ENCODE data around the gene ANXA2. TPM values are rescaled to one million over a fixed set of nuclear protein-coding genes. Genes with fewer than 3 reads are reported as not detected.

ANXA2 gene
- total and polyA plus RNA-seq, 2 experiments from 2014 or later = 202 to 225 TPM

- Histone ChIP-seq H3K27ac (ENCODE audit: low read depth) (no peak overlapping the region), H3K4me2 (no peak overlapping the region), H3K9me2 (ENCODE audit: insufficient read depth) (no peaks in the 10 kb centered on the region), H3K4me3 (no peak overlapping the region), H3K36me3 (ENCODE audit: insufficient read depth) (peaks cover 8% of the 10 kb centered on the region; the same call in 1 of the 2 replicates), H3K4me1 (ENCODE audit: insufficient read depth) (peaks cover 21% of the 10 kb centered on the region), H2AFZ (no peak overlapping the region), H4K20me1 (replicated peaks; ENCODE audit: insufficient read depth) (peaks cover 32% of the 10 kb centered on the region), H3K27me3 (ENCODE audit: insufficient read depth) (no peaks in the 10 kb centered on the region), H3K79me2 (replicated peaks; ENCODE audit: insufficient read depth) (peaks cover 62% of the 10 kb centered on the region), H3F3A (replicated peaks; ENCODE audit: low read depth) (no peaks in the 10 kb centered on the region)
- Mint-ChIP-seq H3K36me3 (ENCODE audit: low read depth) (no peaks in the 10 kb centered on the region), H3K4me1 (peaks cover 23% of the 10 kb centered on the region), H3K27ac (no peak overlapping the region), H3K4me3 (no peak overlapping the region), H3K9me3 (no peaks in the 10 kb centered on the region; the same call in 2 of the 3 replicates), H3K27me3 (ENCODE audit: insufficient read depth, low read depth, poor library complexity) (peaks cover 3% of the 10 kb centered on the region)
- DNase-seq (ENCODE audit: low spot score) (no peak), ATAC-seq (no peak)
- TF ChIP-seq CREB1 (CRISPR knock-in tag; IDR thresholded peaks at IDR 0.05; ENCODE audit: low read depth) (no peak), ZNF462 (CRISPR knock-in tag; IDR thresholded peaks at IDR 0.05) (no peak), POLR2AphosphoS5 (IDR thresholded peaks at IDR 0.05; ENCODE audit: low read depth) (no peak), ETS1 (IDR thresholded peaks at IDR 0.05) (no peak), ZNF331 (CRISPR knock-in tag; IDR thresholded peaks at IDR 0.05; ENCODE audit: low read depth) (no peak), EZH2 (IDR thresholded peaks at IDR 0.05; ENCODE audit: low read depth, unreplicated experiment) (no peak), STAT1 (IDR thresholded peaks at IDR 0.05; ENCODE audit: unreplicated experiment) (no peak), NANOG (IDR thresholded peaks at IDR 0.05; ENCODE audit: borderline replicate concordance) (no peak), EZH2phosphoT487 (IDR thresholded peaks at IDR 0.05; ENCODE audit: unreplicated experiment) (no peak), ZNF114 (CRISPR knock-in tag; IDR thresholded peaks at IDR 0.05) (no peak), JUNB (IDR thresholded peaks at IDR 0.05; ENCODE audit: unreplicated experiment) (no peak)
- TF ChIP-seq, protein P1, sequence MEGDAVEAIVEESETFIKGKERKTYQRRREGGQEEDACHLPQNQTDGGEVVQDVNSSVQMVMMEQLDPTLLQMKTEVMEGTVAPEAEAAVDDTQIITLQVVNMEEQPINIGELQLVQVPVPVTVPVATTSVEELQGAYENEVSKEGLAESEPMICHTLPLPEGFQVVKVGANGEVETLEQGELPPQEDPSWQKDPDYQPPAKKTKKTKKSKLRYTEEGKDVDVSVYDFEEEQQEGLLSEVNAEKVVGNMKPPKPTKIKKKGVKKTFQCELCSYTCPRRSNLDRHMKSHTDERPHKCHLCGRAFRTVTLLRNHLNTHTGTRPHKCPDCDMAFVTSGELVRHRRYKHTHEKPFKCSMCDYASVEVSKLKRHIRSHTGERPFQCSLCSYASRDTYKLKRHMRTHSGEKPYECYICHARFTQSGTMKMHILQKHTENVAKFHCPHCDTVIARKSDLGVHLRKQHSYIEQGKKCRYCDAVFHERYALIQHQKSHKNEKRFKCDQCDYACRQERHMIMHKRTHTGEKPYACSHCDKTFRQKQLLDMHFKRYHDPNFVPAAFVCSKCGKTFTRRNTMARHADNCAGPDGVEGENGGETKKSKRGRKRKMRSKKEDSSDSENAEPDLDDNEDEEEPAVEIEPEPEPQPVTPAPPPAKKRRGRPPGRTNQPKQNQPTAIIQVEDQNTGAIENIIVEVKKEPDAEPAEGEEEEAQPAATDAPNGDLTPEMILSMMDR (conservative IDR thresholded peaks at IDR 0.05; ENCODE audit: low read depth in 2 of 2) = no peak
- TF ChIP-seq, protein P2, sequence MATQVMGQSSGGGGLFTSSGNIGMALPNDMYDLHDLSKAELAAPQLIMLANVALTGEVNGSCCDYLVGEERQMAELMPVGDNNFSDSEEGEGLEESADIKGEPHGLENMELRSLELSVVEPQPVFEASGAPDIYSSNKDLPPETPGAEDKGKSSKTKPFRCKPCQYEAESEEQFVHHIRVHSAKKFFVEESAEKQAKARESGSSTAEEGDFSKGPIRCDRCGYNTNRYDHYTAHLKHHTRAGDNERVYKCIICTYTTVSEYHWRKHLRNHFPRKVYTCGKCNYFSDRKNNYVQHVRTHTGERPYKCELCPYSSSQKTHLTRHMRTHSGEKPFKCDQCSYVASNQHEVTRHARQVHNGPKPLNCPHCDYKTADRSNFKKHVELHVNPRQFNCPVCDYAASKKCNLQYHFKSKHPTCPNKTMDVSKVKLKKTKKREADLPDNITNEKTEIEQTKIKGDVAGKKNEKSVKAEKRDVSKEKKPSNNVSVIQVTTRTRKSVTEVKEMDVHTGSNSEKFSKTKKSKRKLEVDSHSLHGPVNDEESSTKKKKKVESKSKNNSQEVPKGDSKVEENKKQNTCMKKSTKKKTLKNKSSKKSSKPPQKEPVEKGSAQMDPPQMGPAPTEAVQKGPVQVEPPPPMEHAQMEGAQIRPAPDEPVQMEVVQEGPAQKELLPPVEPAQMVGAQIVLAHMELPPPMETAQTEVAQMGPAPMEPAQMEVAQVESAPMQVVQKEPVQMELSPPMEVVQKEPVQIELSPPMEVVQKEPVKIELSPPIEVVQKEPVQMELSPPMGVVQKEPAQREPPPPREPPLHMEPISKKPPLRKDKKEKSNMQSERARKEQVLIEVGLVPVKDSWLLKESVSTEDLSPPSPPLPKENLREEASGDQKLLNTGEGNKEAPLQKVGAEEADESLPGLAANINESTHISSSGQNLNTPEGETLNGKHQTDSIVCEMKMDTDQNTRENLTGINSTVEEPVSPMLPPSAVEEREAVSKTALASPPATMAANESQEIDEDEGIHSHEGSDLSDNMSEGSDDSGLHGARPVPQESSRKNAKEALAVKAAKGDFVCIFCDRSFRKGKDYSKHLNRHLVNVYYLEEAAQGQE (IDR thresholded peaks at IDR 0.05; ENCODE audit: unreplicated experiment) = no peak
These were observed 11.2 kb downstream of the ANXA2 start for GRCh38 chr15:60386615-60387014.

Measured in GM23338 (cell line).